ENCODE results near the gene FOXL3.

- TF ChIP-seq CTCF (IDR thresholded peaks at IDR 0.05 in 4 of 5, conservative IDR thresholded peaks at IDR 0.05 in 1 of 5) (no peak), POLR2A (IDR thresholded peaks at IDR 0.05) (no peak)
Observed at GRCh38 chr7:256461-256940, 33.5 kb upstream of the FOXL3 start.
